ENCODE results near the gene HERC6.
A peak's percentile ranks its signal among the peaks of the same experiment; 100 is the strongest.
"Not testable (repeated sequence)": the region's sequence is repeated elsewhere in the genome, so short reads cannot be mapped to it uniquely, and the experiment has no call there.

The HERC6 gene

DNA sequence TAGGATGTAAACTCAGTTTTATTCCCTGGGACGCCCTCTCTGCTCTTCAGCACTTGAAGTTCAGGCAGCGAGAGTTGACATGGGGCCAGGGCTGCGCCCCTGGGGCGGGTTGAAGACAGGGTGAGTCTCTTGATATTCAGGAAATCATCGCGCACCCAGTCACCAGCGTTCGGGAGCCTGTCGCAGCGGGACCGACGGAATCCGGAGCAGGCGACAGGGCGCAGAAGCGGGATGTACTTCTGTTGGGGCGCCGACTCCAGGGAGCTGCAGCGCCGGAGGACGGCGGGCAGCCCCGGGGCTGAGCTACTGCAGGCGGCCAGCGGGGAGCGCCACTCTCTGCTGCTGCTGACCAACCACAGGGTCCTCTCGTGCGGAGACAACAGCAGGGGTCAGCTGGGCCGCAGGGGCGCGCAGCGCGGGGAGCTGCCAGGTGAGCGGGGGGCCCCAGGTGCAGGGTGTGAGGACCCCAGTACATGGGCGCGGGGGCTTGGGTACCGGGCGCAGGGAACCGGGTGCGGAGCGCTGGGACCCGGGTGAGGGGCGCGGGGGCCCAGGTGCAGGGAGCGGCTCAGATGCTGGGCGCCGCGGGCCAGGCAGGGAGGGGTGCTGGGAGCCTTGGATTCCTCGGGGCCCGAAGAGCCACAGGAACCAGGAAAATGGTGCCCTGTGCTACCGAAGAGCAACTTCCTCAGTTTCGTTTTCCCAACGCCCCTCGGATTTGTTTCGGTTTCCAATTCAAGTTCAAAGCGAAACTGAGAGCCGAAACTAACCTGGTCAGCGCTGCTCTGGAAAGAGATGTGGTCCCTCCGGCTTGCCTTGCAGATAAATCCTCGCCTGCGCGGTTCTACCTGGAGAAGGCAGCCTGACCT is at the start of gene HERC6:
HERC6 (plus strand) TSS at position 162 of the 869 bp plus-strand sequence; CDS start at position 232, 70 bp downstream.
- peak; percentile 94 for DNase-seq (ENCODE audit: low spot score)

DNA sequence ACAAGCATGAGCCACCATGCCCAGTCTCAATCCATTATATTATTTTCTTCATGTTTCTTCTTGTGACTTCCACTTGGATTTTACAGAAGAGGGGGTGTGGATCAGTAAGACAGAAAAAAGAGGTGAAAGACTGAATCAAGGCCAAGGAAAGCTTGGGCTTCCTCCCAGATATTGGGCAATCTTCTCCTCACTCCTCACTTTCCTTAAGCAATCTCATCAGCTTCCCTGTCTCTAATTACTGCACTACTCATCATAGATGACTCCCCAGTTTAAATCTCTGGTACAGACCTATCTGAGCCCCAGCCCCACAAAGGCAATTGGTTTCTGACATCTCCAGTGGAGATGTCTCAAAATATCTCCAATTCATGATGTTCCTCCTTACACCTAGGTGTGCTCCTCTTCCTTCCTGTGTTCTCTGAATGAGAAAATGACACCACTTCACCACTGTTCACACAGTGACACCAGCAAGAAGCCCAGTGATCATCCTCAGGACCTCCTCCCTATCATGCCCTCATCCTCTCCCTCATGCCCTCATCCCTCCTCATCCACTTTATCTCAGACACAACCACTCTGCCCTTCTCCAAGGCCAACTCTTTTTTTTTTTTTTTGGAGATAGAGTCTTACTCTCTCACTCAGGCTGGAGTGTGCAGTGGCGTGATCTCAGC is 44.8 kb upstream of the HERC6 start:
- no peak for DNase-seq (ENCODE audit: low spot score)

DNA sequence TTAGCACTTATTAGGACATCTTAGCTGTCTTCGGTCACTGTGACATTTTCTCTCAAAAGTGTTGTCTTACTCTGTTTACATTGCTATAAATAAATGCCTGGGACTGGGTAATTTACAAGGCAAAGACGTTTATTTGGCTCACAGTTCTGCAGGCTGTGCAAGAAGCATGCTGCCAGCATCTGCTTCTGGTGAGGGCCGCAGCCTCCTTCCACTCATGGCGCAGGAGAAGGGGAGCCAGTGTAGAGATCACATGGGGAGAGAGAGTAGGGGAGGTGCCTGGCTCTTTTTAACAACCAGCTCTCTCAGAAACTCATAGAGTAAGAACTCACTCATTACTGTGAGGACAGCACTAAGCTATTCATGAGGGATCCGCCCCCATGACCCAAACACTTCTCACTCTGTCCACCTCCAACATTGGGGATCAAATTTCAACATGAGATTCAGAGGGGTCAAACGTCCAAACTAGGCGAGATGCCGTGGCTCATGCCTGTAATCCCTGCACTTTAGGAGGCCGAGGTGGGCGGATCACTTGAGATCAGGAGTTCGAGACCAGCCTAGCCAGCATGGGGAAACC is 43.5 kb upstream of the HERC6 start:
- DNase-seq (ENCODE audit: low spot score) = no peak

DNA sequence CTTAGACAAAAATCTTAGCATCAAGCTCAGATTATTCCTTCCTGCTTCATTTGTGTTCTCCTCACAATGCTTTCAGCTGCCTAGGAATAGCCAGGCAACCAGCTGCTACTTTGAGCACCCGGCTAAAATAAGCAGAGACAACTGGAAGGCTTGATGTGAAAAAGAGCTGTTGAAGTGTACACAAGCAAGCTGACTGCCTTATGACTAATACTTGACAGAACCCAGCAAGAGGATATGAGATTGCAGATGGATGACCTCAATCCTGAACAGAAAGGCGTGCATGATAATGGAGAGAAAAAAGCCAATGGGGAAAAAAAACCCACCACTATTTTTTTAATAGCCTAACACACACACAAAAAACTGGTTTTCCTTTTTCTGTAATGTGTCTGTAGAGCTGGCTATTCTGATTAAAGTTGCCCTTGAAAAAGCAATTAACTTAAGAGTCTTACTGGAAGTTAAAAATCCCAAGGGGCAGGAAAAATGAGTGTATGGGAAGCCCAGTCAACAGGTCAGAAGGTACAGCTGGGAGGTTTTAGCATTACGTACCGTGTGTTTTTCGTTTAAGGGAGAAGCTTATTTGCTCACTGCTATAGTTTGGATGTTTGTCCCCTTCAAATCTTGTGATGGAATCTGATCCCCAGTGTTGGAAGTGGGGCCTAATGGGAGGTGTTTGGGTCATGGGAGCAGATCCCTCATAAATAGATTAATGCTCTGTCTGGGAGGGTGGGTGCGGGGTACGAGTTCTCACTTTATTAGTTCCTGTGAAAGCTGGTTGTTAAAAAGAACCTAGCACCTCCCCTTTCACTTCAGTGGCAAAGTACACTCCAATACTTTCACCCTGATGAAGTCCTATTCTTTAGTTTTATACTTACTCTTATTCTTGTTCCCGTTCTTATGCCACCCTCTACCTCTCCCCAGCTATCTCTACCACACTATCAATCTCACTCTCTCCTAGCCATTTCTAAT is 37.1 kb upstream of the HERC6 start:
- peak; percentile 84 for DNase-seq (ENCODE audit: low spot score)

DNA sequence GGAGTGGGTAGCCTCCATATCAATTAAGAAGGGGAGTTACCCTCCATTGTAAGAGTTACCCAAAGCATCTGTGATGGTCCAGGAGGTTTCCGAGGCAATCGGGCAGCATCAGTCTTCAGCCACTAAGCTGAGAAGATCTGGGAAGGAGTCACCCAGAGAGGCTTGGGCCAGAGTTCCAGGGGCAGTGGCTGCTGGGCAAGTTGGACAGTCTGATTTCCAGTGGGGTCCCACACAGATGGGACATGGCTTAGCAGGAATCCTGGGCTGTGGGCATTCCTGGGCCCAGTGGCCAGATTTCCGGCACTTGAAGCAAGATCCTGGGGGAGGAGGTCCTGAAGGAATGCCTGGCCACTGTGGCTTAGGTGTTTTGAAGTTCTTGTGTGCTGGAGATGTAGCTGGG is 31.8 kb upstream of the HERC6 start:
- not testable (repeated sequence) for DNase-seq (ENCODE audit: low spot score)

DNA sequence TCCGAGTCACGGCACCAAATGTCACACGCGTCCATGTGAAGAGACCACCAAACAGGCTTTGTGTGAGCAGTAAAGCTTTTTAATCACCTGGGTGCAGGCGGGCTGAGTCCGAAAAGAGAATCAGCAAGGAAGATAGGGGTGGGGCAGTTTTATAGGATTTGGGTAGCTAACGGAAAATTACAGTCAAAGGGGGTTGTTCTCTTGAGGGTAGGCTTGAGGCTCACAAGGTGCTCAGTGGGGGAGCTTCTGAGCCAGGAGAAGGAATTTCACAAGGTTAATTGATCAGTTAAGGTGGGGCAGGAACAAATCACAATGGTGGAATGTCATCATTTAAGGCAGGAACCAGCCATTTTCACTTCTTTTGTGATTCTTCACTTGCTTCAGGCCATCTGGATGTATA is 29.9 kb upstream of the HERC6 start:
- not testable (repeated sequence) for DNase-seq (ENCODE audit: low spot score)

DNA sequence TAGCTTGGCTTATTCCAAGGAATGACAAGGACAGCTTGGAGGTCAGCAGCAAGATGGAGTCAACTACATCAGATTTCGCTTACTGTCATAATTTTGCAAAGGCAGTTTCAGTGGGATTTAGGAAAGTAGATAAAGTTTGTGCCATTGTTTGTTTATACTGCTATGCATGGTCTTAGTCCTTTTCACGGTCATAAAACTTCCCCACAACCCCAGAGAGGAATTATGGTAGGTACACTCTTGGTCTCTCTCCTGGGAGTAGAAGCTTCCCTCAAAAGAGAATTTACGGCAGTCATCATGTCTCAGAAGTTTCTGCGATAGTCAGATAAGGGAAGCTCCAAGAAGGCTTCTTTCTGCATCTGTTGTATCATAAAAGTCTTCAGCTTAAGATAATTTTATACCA is 27.9 kb upstream of the HERC6 start:
- no peak for DNase-seq (ENCODE audit: low spot score)

DNA sequence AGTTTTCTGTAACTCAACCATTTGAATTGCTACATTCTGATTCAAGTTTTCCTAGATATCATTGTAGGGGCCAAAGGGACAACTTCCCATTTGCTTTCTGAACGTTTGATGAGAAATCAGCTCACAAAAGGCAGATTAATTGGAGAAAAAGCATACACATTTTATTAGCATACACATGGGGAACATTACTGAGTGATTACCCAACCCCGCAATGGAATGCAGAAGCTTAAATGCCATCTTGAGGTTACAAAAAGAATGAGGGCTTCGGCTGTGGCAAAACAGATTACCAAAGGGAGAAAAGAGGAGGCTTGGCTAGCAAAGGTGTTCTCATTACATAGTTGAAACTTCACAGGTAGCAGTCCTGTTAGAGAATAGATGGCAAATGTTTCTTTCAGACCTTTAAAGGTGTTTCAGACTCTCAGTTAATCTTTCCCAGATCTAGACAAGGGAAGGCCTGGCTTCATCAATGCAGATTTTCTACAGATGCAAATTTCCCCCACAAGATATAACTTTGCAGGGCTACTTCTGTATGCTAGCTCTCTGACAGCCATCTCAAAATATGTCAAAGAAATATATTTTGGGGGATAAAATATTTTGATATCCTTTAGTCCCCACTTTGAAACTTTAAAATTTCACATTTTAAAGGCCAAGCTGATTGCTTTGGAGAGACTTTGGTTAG is 26.5 kb upstream of the HERC6 start:
- peak; percentile 57 for DNase-seq (ENCODE audit: low spot score)

DNA sequence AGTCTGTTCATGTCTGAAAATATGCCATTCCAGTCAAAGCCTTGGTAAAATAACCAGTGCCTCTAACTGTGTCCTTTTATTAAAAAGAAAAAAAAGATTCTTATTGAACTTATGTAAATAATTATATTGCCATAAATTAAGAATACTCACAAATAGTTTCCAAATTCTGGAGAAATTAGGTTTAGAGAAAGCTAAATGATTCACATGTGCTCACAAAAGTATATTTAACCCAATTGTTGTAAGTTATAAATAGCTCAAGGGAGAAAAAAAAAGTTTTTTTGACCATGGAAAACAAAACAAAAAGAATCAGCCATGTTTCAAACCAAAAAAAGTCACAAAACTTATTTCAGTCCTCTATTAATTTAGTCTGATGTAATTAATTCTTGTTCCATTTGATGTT is 25.3 kb upstream of the HERC6 start:
- no peak for DNase-seq (ENCODE audit: low spot score)

DNA sequence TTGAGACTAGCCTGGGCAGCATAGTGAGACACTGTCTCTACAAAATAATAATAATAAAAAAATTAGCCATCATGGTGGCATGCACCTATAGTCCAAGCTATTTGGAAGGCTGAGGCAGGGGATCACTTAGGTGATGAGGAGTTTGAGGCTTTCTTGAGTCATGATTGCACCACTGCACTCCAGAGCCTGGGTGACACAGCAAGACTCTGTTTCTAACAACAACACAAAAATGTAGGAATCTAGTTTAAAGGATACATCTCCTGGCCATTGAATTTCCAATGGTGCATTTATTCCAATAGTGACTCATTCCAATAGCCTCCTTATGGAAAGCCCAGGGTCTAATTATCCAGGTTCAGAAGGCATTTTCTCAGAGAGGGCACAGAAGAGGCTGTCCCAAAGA is 21.9 kb upstream of the HERC6 start:
- peak; percentile 22 for DNase-seq (ENCODE audit: low spot score)

DNA sequence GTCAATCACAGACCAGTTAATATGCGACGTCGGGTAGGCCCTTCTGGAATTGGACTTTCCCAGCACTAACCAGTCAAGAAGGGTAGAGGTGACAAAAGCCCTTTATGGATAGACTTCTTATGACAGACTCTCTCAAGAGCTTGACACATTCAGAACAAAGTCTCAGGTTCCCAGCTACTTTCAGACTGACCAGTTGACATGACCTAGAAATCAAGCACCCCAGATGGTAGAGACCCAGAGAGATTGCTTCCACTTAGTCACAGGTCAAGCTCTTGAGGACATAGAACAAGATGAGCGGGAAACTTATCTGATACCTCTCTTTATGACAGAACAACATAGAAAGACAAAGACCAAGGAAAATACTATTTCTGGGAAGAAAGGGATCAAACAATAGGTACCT is 21.4 kb upstream of the HERC6 start:
- DNase-seq (ENCODE audit: low spot score) = no peak

DNA sequence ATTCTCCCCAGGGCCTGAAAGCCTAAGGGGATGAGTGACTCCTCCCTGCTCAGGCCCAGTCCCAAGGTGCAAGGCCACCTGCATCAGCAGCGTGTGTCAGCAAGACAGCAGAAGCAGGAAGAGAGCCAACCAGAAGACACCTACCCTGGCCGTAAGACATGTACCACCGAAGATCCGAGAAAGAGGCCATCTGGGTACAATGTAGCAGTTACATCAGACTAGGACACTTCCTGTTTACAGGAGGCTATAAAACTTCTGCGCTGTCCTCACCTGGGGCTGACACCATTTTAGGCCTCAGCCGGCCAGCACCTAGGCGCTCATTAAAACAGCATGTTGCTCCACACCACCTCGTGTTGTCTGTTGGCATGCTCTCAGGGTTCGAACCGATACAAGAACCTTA is 19.1 kb upstream of the HERC6 start:
- no peak for DNase-seq (ENCODE audit: low spot score)

DNA sequence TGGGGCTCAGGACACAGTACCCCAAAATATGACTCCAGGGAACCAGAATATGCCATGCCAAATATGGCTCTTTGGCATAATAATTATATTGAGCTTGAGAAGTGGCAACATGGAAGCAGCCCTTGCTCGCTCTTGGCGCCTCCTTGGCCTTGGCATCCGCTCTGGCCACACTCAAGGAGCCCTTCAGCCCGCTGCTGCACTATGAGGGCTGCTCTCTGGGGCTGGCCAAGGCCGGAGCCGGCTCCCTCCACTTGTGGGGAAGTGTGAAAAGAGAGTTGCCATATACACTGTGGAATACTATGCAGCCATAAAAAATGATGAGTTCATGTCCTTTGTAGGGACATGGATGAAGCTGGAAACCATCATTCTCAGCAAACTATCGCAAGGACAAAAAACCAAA is 18.4 kb upstream of the HERC6 start:
- no peak for DNase-seq (ENCODE audit: low spot score)

DNA sequence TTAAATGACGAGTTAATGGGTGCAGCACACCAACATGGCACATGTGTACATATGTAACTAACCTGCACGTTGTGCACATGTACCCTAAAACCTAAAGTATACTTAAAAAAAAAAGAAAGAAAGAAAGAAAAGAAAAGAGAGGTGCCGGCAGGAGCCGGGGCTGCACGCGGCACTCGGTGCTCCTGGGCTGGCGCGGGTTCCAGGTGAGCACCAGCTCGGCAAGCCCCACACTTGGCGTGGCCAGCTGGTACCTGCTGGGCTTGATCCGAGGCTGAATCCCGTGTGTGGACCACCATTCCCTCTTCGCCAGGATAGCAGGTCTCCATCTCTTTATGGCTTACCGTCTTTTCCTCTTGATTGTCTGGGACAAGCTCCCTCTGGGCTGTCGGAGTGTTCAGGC is 17.9 kb upstream of the HERC6 start:
- no peak for DNase-seq (ENCODE audit: low spot score)

DNA sequence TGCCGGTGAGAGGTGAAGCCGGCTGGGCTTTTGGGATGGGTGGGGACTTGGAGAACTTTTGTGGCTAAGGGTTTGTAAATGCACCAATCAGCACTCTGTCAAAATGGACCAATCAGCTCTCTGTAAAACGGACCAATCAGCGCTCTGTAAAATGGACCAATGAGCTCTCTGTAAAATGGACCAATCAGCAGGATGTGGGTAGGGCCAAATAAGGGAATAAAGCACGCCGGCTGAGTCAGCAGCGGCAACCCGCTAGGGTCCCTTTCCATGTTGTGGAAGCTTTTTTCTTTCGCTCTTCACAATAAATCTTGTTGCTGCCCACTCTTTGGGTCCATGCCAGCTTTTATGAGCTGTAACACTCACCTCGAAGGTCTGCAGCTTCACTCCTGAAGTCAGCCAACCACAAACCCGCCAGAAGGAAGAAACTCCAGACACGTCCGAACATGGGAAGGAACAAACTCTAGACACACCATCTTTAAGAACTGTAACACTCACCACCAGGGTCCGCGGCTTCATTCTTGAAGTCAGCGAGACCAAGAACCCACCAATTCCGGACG is 17.4 kb upstream of the HERC6 start:
- peak; percentile 75 for DNase-seq (ENCODE audit: low spot score)

DNA sequence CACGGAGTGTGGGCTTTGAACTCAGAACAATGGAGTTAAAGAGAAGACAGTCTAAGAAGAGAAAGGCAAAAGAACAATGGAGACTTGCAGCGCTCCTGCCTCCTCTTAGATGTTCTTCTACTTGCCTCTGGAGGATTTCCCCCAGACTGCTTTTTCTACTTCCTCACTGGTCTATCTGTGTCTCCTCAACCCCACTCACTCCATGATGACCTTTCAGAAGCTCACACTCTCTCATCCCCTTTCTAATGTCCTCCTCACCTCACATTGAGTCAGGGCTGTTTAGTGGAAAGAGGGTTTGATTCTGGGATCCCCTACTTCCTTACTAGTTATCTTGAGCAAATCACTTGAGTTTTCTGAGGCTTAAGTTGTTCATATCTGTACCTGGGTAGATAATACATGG is 12.2 kb upstream of the HERC6 start:
- no peak for DNase-seq (ENCODE audit: low spot score)

DNA sequence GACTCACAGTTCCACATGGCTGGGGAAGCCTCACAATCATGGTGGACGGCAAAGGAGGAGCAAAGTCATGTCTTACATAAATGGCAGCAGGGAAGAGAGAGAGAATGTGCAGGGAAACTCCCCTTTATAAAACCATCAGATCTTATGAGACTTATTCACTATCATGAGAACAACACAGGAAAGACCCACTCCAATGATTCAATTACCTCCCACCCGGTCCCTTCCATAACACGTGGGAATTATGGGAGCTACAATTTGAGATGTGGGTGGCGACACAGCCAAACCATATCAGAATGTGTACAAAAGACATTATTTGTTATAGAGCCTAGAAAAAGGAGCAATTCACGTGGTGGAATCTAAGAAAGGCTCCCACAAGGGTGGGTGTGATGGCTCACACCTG is 10.8 kb upstream of the HERC6 start:
- DNase-seq (ENCODE audit: low spot score) = no peak

DNA sequence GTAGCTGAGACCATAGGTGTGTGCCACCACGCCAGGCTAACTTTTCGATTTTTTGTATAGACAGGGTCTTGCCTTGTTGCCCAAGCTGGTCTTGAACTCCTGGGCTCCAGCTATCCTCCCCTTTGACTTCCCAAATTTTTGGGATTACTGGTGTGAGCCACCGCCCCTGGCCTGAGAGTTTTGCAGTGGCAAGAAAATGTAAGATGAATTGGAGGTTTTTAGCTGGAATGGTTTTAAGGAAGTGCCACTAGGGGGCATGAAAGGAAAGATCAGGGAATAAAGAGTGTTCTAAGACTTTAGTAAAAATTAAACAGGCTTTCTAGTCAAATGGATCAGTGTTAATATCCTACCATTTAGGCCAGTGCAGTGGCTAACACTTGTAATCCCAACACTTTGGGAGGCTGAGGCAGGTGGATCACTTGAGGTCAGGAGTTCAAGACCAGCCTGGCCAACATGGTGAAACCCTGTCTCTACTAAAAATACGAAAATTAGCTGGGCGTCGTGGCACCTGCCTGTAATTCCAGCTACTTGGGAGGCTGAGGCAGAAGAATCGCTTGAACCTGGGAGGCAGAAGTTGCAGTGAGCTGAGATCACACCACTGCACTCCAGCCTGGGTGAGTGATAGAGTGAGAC is 9.4 kb upstream of the HERC6 start:
- peak; percentile 59 for DNase-seq (ENCODE audit: low spot score)

DNA sequence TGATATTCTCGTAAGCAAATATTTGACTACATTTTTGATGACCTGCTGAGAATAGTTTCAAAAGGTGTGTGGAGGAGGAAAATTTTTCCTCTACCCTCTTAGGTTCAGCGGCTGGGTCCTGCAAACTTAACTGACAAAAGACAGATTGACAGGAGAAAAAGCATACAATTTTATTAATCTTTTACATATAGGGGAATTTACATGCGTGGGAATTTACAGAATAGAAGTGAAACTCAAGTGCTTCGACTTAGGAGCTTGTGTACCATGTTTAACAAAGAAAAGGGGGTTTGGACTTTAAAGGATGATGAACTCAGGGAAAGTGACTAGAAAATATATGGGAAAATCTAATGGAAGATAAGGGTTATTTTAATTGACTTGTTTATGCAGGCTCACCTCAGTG is 2.5 kb downstream of the HERC6 start:
- no peak for DNase-seq (ENCODE audit: low spot score)

DNA sequence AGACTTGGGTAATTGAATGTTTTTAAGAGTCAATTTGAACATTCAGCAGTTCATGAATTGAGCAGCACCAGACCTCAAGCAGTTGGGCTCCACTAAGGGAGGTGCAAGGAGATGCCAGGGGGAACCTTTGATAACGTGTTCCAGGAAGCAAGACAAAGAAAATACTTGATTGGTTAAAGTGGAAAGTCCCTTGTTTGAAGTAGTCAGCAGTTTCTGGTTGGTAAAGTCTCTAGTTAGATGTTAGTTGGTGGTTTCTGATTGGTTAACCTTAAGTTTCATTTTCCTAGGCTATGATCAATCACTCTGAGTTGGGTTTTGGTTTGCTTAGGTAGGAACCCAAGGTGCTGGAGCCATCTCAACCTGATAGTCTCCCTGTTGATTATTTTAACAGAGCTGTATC is 4.0 kb downstream of the HERC6 start:
- peak; percentile 76 for DNase-seq (ENCODE audit: low spot score)

DNA sequence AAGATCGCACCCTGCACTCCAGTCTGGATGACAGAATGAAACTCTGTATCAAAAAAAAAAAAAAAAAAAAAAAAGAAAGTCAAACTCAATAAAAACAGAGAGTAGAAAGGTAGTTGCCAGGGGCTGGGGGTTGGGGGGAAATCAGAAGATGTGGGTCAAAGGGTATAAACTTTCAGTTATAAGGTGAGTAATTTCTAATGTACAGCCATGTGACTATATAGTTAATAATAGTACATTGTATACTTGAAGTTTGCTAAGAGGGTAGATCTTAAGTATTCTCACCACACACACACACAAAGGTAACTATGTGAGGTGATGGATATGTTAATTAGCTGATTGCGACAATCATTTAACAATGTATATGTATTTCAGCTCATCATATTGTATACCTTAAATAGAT is 11.5 kb downstream of the HERC6 start:
- DNase-seq (ENCODE audit: low spot score) = no peak
